ENCODE data around the gene LLGL2.
A peak's percentile ranks its signal among the peaks of the same experiment; 100 is the strongest.
"Not testable (repeated sequence)": the region's sequence is repeated elsewhere in the genome, so short reads cannot be mapped to it uniquely, and the experiment has no call there.

Gene LLGL2

GRCh38 chr17:75516619-75517296, 8.7 kb upstream of the LLGL2 start:
- peak overlapping the region; percentile 90 for H3K4me3 ChIP-seq (ENCODE audit: low read length)
- H3K27ac ChIP-seq (ENCODE audit: low read length), result no peak overlapping the region
- no CpG with 5 or more reads among the region's 65 CpGs for WGBS (ENCODE audit: insufficient coverage, insufficient read length)
- no peak for DNase-seq (ENCODE audit: low read depth, low spot score)
- H3K27me3 ChIP-seq (ENCODE audit: control insufficient read depth, insufficient read depth, low read length), result no peaks in the 10 kb centered on the region
- peaks cover 9% of the 10 kb centered on the region for H3K36me3 ChIP-seq (ENCODE audit: control insufficient read depth, insufficient read depth, low read length)
- no peaks in the 10 kb centered on the region for H3K9me3 ChIP-seq (ENCODE audit: control insufficient read depth, insufficient read depth, low read length)
- peaks cover 10% of the 10 kb centered on the region for H3K4me1 ChIP-seq (ENCODE audit: control insufficient read depth, insufficient read depth, low read length)

GRCh38 chr17:75517297-75517865, 8.1 kb upstream of the LLGL2 start:
- WGBS (ENCODE audit: insufficient coverage, insufficient read length), result no CpG with 5 or more reads among the region's 10 CpGs
- H3K4me3 ChIP-seq (ENCODE audit: low read length), result peak overlapping the region; percentile 90; the same call in 1 of the 2 replicates
- H3K36me3 ChIP-seq (ENCODE audit: control insufficient read depth, insufficient read depth, low read length), result peaks cover 14% of the 10 kb centered on the region
- H3K9me3 ChIP-seq (ENCODE audit: control insufficient read depth, insufficient read depth, low read length), result no peaks in the 10 kb centered on the region
- peaks cover 10% of the 10 kb centered on the region for H3K4me1 ChIP-seq (ENCODE audit: control insufficient read depth, insufficient read depth, low read length)
- H3K27me3 ChIP-seq (ENCODE audit: control insufficient read depth, insufficient read depth, low read length), result no peaks in the 10 kb centered on the region
- DNase-seq (ENCODE audit: low read depth, low spot score), result no peak
- no peak overlapping the region for H3K27ac ChIP-seq (ENCODE audit: low read length)

GRCh38 chr17:75518201-75518600, 7.3 kb upstream of the LLGL2 start:
- WGBS (ENCODE audit: insufficient coverage, insufficient read length), result no CpG with 5 or more reads among the region's 3 CpGs
- Histone ChIP-seq H3K27me3 (ENCODE audit: control insufficient read depth, insufficient read depth, low read length) (no peaks in the 10 kb centered on the region), H3K36me3 (ENCODE audit: control insufficient read depth, insufficient read depth, low read length) (peaks cover 14% of the 10 kb centered on the region), H3K4me1 (ENCODE audit: control insufficient read depth, insufficient read depth, low read length) (peaks cover 10% of the 10 kb centered on the region), H3K9me3 (ENCODE audit: control insufficient read depth, insufficient read depth, low read length) (no peaks in the 10 kb centered on the region), H3K27ac (ENCODE audit: low read length) (no peak overlapping the region), H3K4me3 (ENCODE audit: low read length) (no peak overlapping the region)
- DNase-seq (ENCODE audit: low read depth, low spot score), result no peak

- H3K27ac ChIP-seq (ENCODE audit: low read length), result no peak overlapping the region
- no peaks in the 10 kb centered on the region for H3K27me3 ChIP-seq (ENCODE audit: control insufficient read depth, insufficient read depth, low read length)
- H3K4me3 ChIP-seq (ENCODE audit: low read length), result no peak overlapping the region
- no peak for DNase-seq (ENCODE audit: low read depth, low spot score)
- peaks cover 9% of the 10 kb centered on the region for H3K4me1 ChIP-seq (ENCODE audit: control insufficient read depth, insufficient read depth, low read length)
- WGBS (ENCODE audit: insufficient coverage, insufficient read length), result no CpG with 5 or more reads among the region's 9 CpGs
- H3K36me3 ChIP-seq (ENCODE audit: control insufficient read depth, insufficient read depth, low read length), result peaks cover 13% of the 10 kb centered on the region
- H3K9me3 ChIP-seq (ENCODE audit: control insufficient read depth, insufficient read depth, low read length), result no peaks in the 10 kb centered on the region
Observed at GRCh38 chr17:75518983-75519537, 6.4 kb upstream of the LLGL2 start.

- not testable (repeated sequence) for DNase-seq (ENCODE audit: low read depth, low spot score); H3K27ac ChIP-seq (ENCODE audit: low read length); H3K27me3 ChIP-seq (ENCODE audit: control insufficient read depth, insufficient read depth, low read length); H3K4me1 ChIP-seq (ENCODE audit: control insufficient read depth, insufficient read depth, low read length); H3K9me3 ChIP-seq (ENCODE audit: control insufficient read depth, insufficient read depth, low read length); H3K4me3 ChIP-seq (ENCODE audit: low read length)
- WGBS (ENCODE audit: insufficient coverage, insufficient read length), result no CpG with 5 or more reads among the region's 8 CpGs
- H3K36me3 ChIP-seq (ENCODE audit: control insufficient read depth, insufficient read depth, low read length), result peaks cover 13% of the 10 kb centered on the region
Observed at GRCh38 chr17:75520413-75520812, 5.1 kb upstream of the LLGL2 start.

GRCh38 chr17:75521290-75521689, 4.2 kb upstream of the LLGL2 start:
- Histone ChIP-seq H3K27ac (ENCODE audit: low read length) (no peak overlapping the region), H3K4me1 (ENCODE audit: control insufficient read depth, insufficient read depth, low read length) (peaks cover 4% of the 10 kb centered on the region), H3K36me3 (ENCODE audit: control insufficient read depth, insufficient read depth, low read length) (peaks cover 13% of the 10 kb centered on the region), H3K27me3 (ENCODE audit: control insufficient read depth, insufficient read depth, low read length) (no peaks in the 10 kb centered on the region), H3K9me3 (ENCODE audit: control insufficient read depth, insufficient read depth, low read length) (no peaks in the 10 kb centered on the region), H3K4me3 (ENCODE audit: low read length) (no peak overlapping the region)
- WGBS (ENCODE audit: insufficient coverage, insufficient read length), result no CpG with 5 or more reads among the region's 8 CpGs
- DNase-seq (ENCODE audit: low read depth, low spot score), result no peak

GRCh38 chr17:75521951-75522727, 3.4 kb upstream of the LLGL2 start:
- no peaks in the 10 kb centered on the region for H3K9me3 ChIP-seq (ENCODE audit: control insufficient read depth, insufficient read depth, low read length)
- H3K4me1 ChIP-seq (ENCODE audit: control insufficient read depth, insufficient read depth, low read length), result peaks cover 4% of the 10 kb centered on the region
- H3K27me3 ChIP-seq (ENCODE audit: control insufficient read depth, insufficient read depth, low read length), result no peaks in the 10 kb centered on the region
- WGBS (ENCODE audit: insufficient coverage, insufficient read length), result no CpG with 5 or more reads among the region's 33 CpGs
- DNase-seq (ENCODE audit: low read depth, low spot score), result no peak
- peaks cover 13% of the 10 kb centered on the region for H3K36me3 ChIP-seq (ENCODE audit: control insufficient read depth, insufficient read depth, low read length)
- no peak overlapping the region for H3K4me3 ChIP-seq (ENCODE audit: low read length)
- no peak overlapping the region for H3K27ac ChIP-seq (ENCODE audit: low read length)

GRCh38 chr17:75523647-75524046, 1.9 kb upstream of the LLGL2 start:
- Histone ChIP-seq H3K36me3 (ENCODE audit: control insufficient read depth, insufficient read depth, low read length) (peaks cover 13% of the 10 kb centered on the region), H3K27ac (ENCODE audit: low read length) (no peak overlapping the region)

GRCh38 chr17:75524269-75524969, 1.1 kb upstream of the LLGL2 start:
- WGBS (ENCODE audit: insufficient coverage, insufficient read length), result no CpG with 5 or more reads among the region's 24 CpGs
- Histone ChIP-seq H3K27me3 (ENCODE audit: control insufficient read depth, insufficient read depth, low read length) (no peaks in the 10 kb centered on the region), H3K4me1 (ENCODE audit: control insufficient read depth, insufficient read depth, low read length) (no peaks in the 10 kb centered on the region), H3K4me3 (ENCODE audit: low read length) (peak overlapping the region; percentile 73; the same call in 1 of the 2 replicates), H3K36me3 (ENCODE audit: control insufficient read depth, insufficient read depth, low read length) (peaks cover 10% of the 10 kb centered on the region), H3K27ac (ENCODE audit: low read length) (no peak overlapping the region), H3K9me3 (ENCODE audit: control insufficient read depth, insufficient read depth, low read length) (no peaks in the 10 kb centered on the region)
- DNase-seq (ENCODE audit: low read depth, low spot score), result no peak

More at GRCh38 chr17:75523647-75524046, 1.9 kb upstream of the LLGL2 start:
- no peak overlapping the region for H3K4me3 ChIP-seq (ENCODE audit: low read length)
- DNase-seq (ENCODE audit: low read depth, low spot score), result no peak
- whole genome bisulfite sequencing (ENCODE audit: insufficient coverage, insufficient read length), result no CpG with 5 or more reads among the region's 7 CpGs
- H3K4me1 ChIP-seq (ENCODE audit: control insufficient read depth, insufficient read depth, low read length), result no peaks in the 10 kb centered on the region
- no peaks in the 10 kb centered on the region for H3K9me3 ChIP-seq (ENCODE audit: control insufficient read depth, insufficient read depth, low read length)
- no peaks in the 10 kb centered on the region for H3K27me3 ChIP-seq (ENCODE audit: control insufficient read depth, insufficient read depth, low read length)
